ENCODE data around the gene FALEC. TPM values are rescaled to one million over a fixed set of nuclear protein-coding genes. Genes with fewer than 3 reads are reported as not detected.
"Not testable (repeated sequence)": the region's sequence is repeated elsewhere in the genome, so short reads cannot be mapped to it uniquely, and the experiment has no call there.

The FALEC gene
- total and polyA plus RNA-seq, 9 of the 15 experiments (the other 6 are each of a cell fraction or from before 2014, with no cell fraction given) = 0.15 to 1.8 (median 0.53) TPM; not detected in 5

- CTCF ChIA-PET (ENCODE audit: low intra/inter-chr PET ratio); H3K9ac ChIP-seq (ENCODE audit: insufficient read depth in 1 of 2, low read depth in 2 of 2, low read length in 2 of 2); BruUV-seq (replicated peaks); H3K4me2 ChIP-seq (ENCODE audit: insufficient read depth, low read length); DNase-seq (ENCODE audit: extremely low read depth in 1 of 4, low spot score in 3 of 4); H3K9me3 ChIP-seq (replicated peaks; ENCODE audit: control insufficient read depth, insufficient read depth, low read depth, low read length); FAIRE-seq; H3K27me3 ChIP-seq (ENCODE audit: control insufficient read depth in 2 of 2, insufficient read depth in 2 of 2, low read length in 2 of 2); H3K4me3 ChIP-seq; H3K27ac ChIP-seq (ENCODE audit: extremely low read depth, low read depth, low read length); ATAC-seq; H3K4me1 ChIP-seq (replicated peaks in 1 of 2; ENCODE audit: control insufficient read depth in 2 of 2, insufficient read depth in 2 of 2, low read length in 2 of 2); H3K9me1 ChIP-seq (ENCODE audit: control insufficient read depth, insufficient read depth, low read length); in situ Hi-C loops (cut with MboI); H2AFZ ChIP-seq (ENCODE audit: low read depth, low read length); intact Hi-C loops (cut with micrococcal nuclease): not testable (repeated sequence)
- Histone ChIP-seq H4K20me1 (replicated peaks; ENCODE audit: control insufficient read depth, insufficient read depth, low read length) (peaks cover 22% of the 10 kb centered on the region), H3K36me3 (ENCODE audit: control insufficient read depth, insufficient read depth, low read length) (peaks cover 21% of the 10 kb centered on the region), H3K79me2 (ENCODE audit: control insufficient read depth, insufficient read depth, low read length) (peaks cover 34% of the 10 kb centered on the region)
- POLR2A ChIA-PET = interaction anchor here (0.8 kb wide), 1 partner anchor 38 kb away, joined by 3 read pairs; no protein-coding TSS in a partner anchor
- 90% methylated on average over 14 of the region's 14 CpGs for WGBS (ENCODE audit: insufficient coverage, low coverage, missing lambda C conversion rate)
- TF ChIP-seq ZBTB33 (CRISPR knock-in tag; IDR thresholded peaks at IDR 0.05) = peak; percentile 54; the same call in 1 of the 2 replicates
Measured at GRCh38 chr1:150581962-150582361, 66.4 kb downstream of the FALEC start.

- Histone ChIP-seq H3K4me3 (no peak overlapping the region), H3K9me1 (ENCODE audit: control insufficient read depth, insufficient read depth, low read length) (no peaks in the 10 kb centered on the region), H3K9me3 (replicated peaks; ENCODE audit: control insufficient read depth, insufficient read depth, low read depth, low read length) (no peaks in the 10 kb centered on the region), H3K4me1 (replicated peaks in 1 of 2; ENCODE audit: control insufficient read depth in 2 of 2, insufficient read depth in 2 of 2, low read length in 2 of 2) (peaks cover 5 to 10% of the 10 kb centered on the region in 2 experiments; a peak in 4 of 5 replicates), H3K36me3 (ENCODE audit: control insufficient read depth, insufficient read depth, low read length) (peaks cover 16% of the 10 kb centered on the region), H4K20me1 (replicated peaks; ENCODE audit: control insufficient read depth, insufficient read depth, low read length) (peaks cover 17% of the 10 kb centered on the region), H3K27ac (ENCODE audit: extremely low read depth, low read depth, low read length) (no peak overlapping the region), H3K79me2 (ENCODE audit: control insufficient read depth, insufficient read depth, low read length) (peaks cover 30% of the 10 kb centered on the region), H3K27me3 (ENCODE audit: control insufficient read depth in 2 of 2, insufficient read depth in 2 of 2, low read length in 2 of 2) (no peaks in the 10 kb centered on the region), H3K4me2 (ENCODE audit: insufficient read depth, low read length) (no peak overlapping the region), H3K9ac (ENCODE audit: insufficient read depth in 1 of 2, low read depth in 2 of 2, low read length in 2 of 2) (no peak overlapping the region), H2AFZ (ENCODE audit: low read depth, low read length) (no peak overlapping the region)
- in situ Hi-C loops (cut with MboI) = no loop called here
- ChIA-PET POLR2A (interaction anchor here (0.8 kb wide), 1 partner anchor 38 kb away, joined by 3 read pairs; no protein-coding TSS in a partner anchor), CTCF (ENCODE audit: low intra/inter-chr PET ratio) (no interaction called here)
- 88% methylated on average over 2 of the region's 2 CpGs for whole genome bisulfite sequencing (ENCODE audit: insufficient coverage, low coverage, missing lambda C conversion rate)
- ATAC-seq (no peak), FAIRE-seq (no peak), DNase-seq (ENCODE audit: extremely low read depth in 1 of 4, low spot score in 3 of 4) (no peak)
- intact Hi-C loops (cut with micrococcal nuclease) = no loop called here
- BruUV-seq (replicated peaks) = no TSS peak
- TF ChIP-seq NCOA1 (IDR thresholded peaks at IDR 0.05; ENCODE audit: low read depth) (no peak), ZNF449 (CRISPR knock-in tag; IDR thresholded peaks at IDR 0.05) (no peak), IRF2 (CRISPR knock-in tag; IDR thresholded peaks at IDR 0.05) (no peak), CBX3 (IDR thresholded peaks at IDR 0.05; ENCODE audit: borderline replicate concordance in 1 of 2, low read length in 2 of 2) (no peak), ILF3 (IDR thresholded peaks at IDR 0.05; ENCODE audit: borderline replicate concordance) (no peak), GTF3C2 (IDR thresholded peaks at IDR 0.05; ENCODE audit: borderline replicate concordance, extremely low read depth, insufficient read length) (no peak), RBM14 (IDR thresholded peaks at IDR 0.05; ENCODE audit: borderline replicate concordance, insufficient read depth, low read depth, low read length) (no peak)
Measured at GRCh38 chr1:150582371-150582770, 66.8 kb downstream of the FALEC start.

Data from K562 (cell line).